Smooth muscle cell (in vitro differentiated cells): ENCODE measurements around the gene BMS1. TPM values are rescaled to one million over a fixed set of nuclear protein-coding genes. Genes with fewer than 3 reads are reported as not detected.
"Not testable (repeated sequence)": the region's sequence is repeated elsewhere in the genome, so short reads cannot be mapped to it uniquely, and the experiment has no call there.

Experiments
- DNase-seq: peaks from one replicate; lab custom pipeline; 2025; ENCODE audit not compliant: unreplicated experiment; lab: John Stamatoyannopoulos, UW
- H2AFZ ChIP-seq: fragments of 200-600 bp; sonication (generic); 2 replicates; pipeline ENCODE4 v1.6.0; 2016; ENCODE audit warnings: antibody characterized with exemption, low read depth, mild to moderate bottlenecking
- H3F3A ChIP-seq: fragments of 200-600 bp; sonication (generic); 2 replicates; pipeline ENCODE4 v1.6.0; 2017; ENCODE audit warnings: antibody characterized with exemption, low read depth
- H3K27ac ChIP-seq: fragments of 200-600 bp; sonication (generic); 2 replicates; pipeline ENCODE4 v1.5.1; 2016; ENCODE audit warnings: low read depth, mild to moderate bottlenecking
- H3K27me3 ChIP-seq: fragments of 200-600 bp; sonication (generic); 2 replicates; pipeline ENCODE4 v1.6.1; 2016; ENCODE audit warnings: low read depth, mild to moderate bottlenecking
- H3K36me3 ChIP-seq: fragments of 200-600 bp; sonication (generic); 2 replicates; pipeline ENCODE4 v1.5.1; 2016; ENCODE audit warnings: low read depth
- H3K4me1 ChIP-seq: fragments of 200-600 bp; sonication (generic); 2 replicates; pipeline ENCODE4 v1.5.1; 2016; ENCODE audit warnings: low read depth
- H3K4me2 ChIP-seq: fragments of 200-600 bp; sonication (generic); 2 replicates; pipeline ENCODE4 v1.6.0; 2016; ENCODE audit warnings: mild to moderate bottlenecking
- H3K4me3 ChIP-seq: fragments of 200-600 bp; sonication (generic); 2 replicates; pipeline ENCODE4 v1.5.1; 2016; ENCODE audit warnings: mild to moderate bottlenecking
- H3K79me2 ChIP-seq: fragments of 200-600 bp; sonication (generic); 2 replicates; pipeline ENCODE4 v1.6.0; 2016; ENCODE audit warnings: low read depth, mild to moderate bottlenecking
- H3K9ac ChIP-seq: fragments of 200-600 bp; sonication (generic); 2 replicates; pipeline ENCODE4 v1.6.0; 2016; ENCODE audit warnings: low read depth
- H3K9me3 ChIP-seq: fragments of 200-600 bp; sonication (generic); replicated peaks from 2 replicates; pipeline ENCODE4 v1.5.1; 2016; ENCODE audit warnings: low read depth
- H4K20me1 ChIP-seq: fragments of 200-600 bp; sonication (generic); 2 replicates; pipeline ENCODE4 v1.6.0; 2016; ENCODE audit warnings: low read depth
- WGBS: methylation state at CpG from one replicate; pipeline ENCODE4 v1.1.7; 2016; ENCODE audit warnings: low lambda C conversion rate; 5-methylcytosine and 5-hydroxymethylcytosine counted together
- polyA plus RNA-seq: library from polyadenylated mRNA; unstranded; fragments of >200 nt; fragmentation: Nextera tagmentation; extraction: Ambion mirVana; gene quantifications from 2 replicates; pipeline ENCODE4 v1.2.1, GENCODE V29; 2016
- total RNA-seq: library from RNA; depleted of rRNA; stranded (reverse); fragments of >200 nt; gene quantifications from 2 replicates; pipeline ENCODE4 v1.2.3, GENCODE V29; 2014
- TF ChIP-seq, protein P1 (sequence below): fragments of 200-600 bp; sonication (generic); IDR thresholded peaks from 2 replicates; pipeline ENCODE4 v1.5.1; 2017; ENCODE audit warnings: borderline replicate concordance, mild to moderate bottlenecking, antibody characterized with exemption; ENCODE audit not compliant: insufficient read depth, poor library complexity, severe bottlenecking

The BMS1 gene
- total and polyA plus RNA-seq, 2 experiments from 2014 or later, result 14.9 to 17.5 TPM

DNA sequence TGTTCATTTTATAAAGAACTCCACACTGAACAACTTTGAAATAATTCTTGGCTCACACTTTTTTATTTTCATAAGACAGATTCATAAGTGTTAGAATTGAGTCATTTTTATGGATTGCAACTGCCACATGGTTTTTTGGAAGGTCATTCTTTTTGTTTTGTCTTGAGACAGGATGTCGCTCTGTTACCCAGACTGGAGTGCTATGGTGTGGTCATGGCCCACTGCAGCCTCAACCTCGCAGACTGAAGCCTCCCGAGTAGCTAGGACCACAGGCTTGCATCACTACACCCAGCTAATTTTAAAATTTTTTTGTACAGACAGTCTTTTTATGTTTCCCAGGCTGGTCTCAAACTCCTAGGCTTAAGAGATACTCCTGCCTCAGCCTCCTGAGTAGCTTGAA, 20.3 kb downstream of the BMS1 start:
- Histone ChIP-seq H3K4me1 (no peaks in the 10 kb centered on the region), H3K36me3 (peaks cover 47% of the 10 kb centered on the region), H3K27ac (no peak overlapping the region), H3K79me2 (peaks cover 21% of the 10 kb centered on the region), H3K4me2 (no peak overlapping the region), H3K9ac (no peak overlapping the region), H3K9me3 (no peaks in the 10 kb centered on the region), H4K20me1 (peaks cover 7% of the 10 kb centered on the region), H3K4me3 (no peak overlapping the region), H3K27me3 (no peaks in the 10 kb centered on the region), H2AFZ (no peak overlapping the region), H3F3A (no peaks in the 10 kb centered on the region)
- WGBS, result 98% methylated on average over 3 of the region's 3 CpGs
- TF ChIP-seq, protein P1, sequence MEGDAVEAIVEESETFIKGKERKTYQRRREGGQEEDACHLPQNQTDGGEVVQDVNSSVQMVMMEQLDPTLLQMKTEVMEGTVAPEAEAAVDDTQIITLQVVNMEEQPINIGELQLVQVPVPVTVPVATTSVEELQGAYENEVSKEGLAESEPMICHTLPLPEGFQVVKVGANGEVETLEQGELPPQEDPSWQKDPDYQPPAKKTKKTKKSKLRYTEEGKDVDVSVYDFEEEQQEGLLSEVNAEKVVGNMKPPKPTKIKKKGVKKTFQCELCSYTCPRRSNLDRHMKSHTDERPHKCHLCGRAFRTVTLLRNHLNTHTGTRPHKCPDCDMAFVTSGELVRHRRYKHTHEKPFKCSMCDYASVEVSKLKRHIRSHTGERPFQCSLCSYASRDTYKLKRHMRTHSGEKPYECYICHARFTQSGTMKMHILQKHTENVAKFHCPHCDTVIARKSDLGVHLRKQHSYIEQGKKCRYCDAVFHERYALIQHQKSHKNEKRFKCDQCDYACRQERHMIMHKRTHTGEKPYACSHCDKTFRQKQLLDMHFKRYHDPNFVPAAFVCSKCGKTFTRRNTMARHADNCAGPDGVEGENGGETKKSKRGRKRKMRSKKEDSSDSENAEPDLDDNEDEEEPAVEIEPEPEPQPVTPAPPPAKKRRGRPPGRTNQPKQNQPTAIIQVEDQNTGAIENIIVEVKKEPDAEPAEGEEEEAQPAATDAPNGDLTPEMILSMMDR, result no peak
- DNase-seq, result no peak

DNA sequence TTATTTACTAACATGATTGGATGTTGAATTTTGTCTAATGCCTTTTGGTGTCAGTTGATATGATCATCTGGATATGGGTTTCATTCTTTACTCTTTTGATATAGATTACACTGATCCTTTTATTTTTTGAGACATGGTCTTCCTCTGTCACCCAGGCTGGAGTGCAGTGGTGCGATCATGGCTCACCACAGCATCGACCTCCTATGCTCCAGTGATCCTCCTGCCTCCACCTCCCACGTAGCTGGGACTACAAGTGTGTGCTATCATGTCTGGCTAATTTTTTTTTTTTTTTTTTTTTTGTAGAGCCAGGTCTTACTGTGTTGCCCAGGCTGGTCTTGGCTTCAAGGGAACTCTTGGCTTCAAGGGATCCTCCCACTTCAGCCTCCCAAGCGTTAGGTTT, 27.1 kb downstream of the BMS1 start:
- Histone ChIP-seq H3K9ac (no peak overlapping the region), H3K79me2 (peaks cover 57% of the 10 kb centered on the region), H4K20me1 (peaks cover 9% of the 10 kb centered on the region), H3K27me3 (no peaks in the 10 kb centered on the region), H3K27ac (no peak overlapping the region), H3K4me3 (no peak overlapping the region), H3K4me2 (no peak overlapping the region), H3K4me1 (no peaks in the 10 kb centered on the region), H3K36me3 (peaks cover 14% of the 10 kb centered on the region), H3K9me3 (no peaks in the 10 kb centered on the region), H2AFZ (no peak overlapping the region), H3F3A (no peaks in the 10 kb centered on the region)
- 96% methylated on average over 4 of the region's 4 CpGs for WGBS
- DNase-seq, result no peak
- TF ChIP-seq, protein P1, result no peak

DNA sequence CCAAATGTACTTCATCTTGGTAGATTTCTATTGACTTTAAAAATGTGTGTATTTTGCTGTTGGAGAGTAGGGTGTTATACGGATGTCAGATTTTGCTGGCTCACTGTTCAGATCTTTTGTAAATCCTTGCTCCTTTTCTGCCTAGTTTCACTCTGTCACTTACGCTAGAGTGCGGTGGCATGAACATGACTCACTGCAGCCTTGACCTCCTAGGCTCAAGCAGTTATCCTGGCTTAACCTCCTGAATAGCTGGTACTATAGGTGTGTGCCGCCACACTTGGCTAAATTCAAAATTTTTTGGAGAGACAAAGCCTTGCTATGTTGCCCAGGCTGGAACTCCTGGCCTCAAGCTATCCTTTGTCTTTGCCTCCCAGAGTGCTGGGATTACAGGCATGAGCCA, 29.4 kb downstream of the BMS1 start:
- H3K27me3 ChIP-seq, result no peaks in the 10 kb centered on the region
- no peak overlapping the region for H3K4me3 ChIP-seq
- H3K36me3 ChIP-seq, result peaks cover 6% of the 10 kb centered on the region
- no peak overlapping the region for H3K9ac ChIP-seq
- no peak overlapping the region for H2AFZ ChIP-seq
- H3K4me1 ChIP-seq, result no peaks in the 10 kb centered on the region
- H3F3A ChIP-seq, result no peaks in the 10 kb centered on the region
- no peak overlapping the region for H3K27ac ChIP-seq
- 92% methylated on average over 4 of the region's 4 CpGs for whole genome bisulfite sequencing
- no peak overlapping the region for H3K4me2 ChIP-seq
- H4K20me1 ChIP-seq, result peaks cover 16% of the 10 kb centered on the region
- no peak for DNase-seq
- peaks cover 58% of the 10 kb centered on the region for H3K79me2 ChIP-seq
- TF ChIP-seq, protein P1, result no peak
- H3K9me3 ChIP-seq, result no peaks in the 10 kb centered on the region

DNA sequence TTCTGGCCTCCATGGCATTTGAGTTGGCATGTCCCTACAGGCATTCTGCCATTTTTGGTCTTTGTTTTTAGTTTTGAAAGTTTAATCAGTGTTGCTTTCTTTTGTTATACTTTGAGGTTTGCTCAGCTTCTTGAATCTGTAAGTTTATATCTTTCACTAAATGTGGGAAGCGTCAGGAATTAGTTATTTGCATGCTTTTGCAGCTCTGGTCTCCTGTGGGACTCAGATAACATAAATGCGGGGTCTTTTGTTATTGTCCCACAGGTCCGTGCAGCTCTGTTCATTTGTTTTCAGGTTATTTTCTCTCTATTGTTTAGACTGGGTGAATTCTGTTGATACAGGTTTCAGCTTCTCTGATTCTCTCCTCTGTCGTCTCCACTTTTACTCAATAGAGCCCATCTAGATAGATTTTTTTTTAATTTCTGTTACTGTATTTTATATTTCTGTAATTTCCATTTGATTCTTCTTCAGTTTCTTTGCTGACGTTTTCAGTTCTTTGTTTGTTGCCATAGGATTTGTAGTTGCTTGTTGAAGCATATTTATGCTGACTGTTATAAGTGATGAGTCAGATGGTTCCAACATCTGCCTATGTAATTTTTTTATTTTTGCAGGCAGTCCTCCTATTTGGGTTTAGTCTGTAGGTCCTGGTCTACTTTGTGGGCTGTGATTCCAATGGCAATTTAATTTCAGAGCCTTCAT, 31.5 kb downstream of the BMS1 start:
- H3K36me3 ChIP-seq, result not testable (repeated sequence)
- 99% methylated on average over 5 of the region's 5 CpGs for WGBS
- H3K79me2 ChIP-seq, result peaks cover 48% of the 10 kb centered on the region

DNA sequence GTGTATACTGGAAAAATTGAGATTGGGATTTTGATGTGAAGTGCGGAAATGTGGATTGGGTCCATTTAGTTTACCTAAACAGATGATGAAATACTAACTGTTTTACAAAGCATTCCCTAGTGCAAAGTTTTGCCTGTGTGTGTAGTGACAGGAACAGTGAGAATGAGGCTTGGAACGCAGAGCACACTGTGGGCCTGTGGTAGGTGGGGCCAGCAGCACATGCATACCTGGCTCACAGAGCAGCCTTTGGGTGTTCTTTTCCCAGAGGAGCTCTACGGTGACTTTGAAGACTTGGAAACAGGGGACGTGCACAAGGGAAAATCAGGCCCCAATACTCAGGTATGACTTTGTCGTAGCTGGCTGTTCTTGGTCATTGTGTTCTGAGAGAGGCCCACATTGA, 33.7 kb downstream of the BMS1 start:
- not testable (repeated sequence) for H4K20me1 ChIP-seq, H3K9me3 ChIP-seq, H3K4me1 ChIP-seq, DNase-seq, H3K4me3 ChIP-seq, H3K4me2 ChIP-seq, H3K27ac ChIP-seq, H3K9ac ChIP-seq, H3K36me3 ChIP-seq, H3F3A ChIP-seq, H3K27me3 ChIP-seq, H2AFZ ChIP-seq
- 76% methylated on average over 5 of the region's 5 CpGs for WGBS
- peaks cover 27% of the 10 kb centered on the region for H3K79me2 ChIP-seq

More for the DNA sequence above, 31.5 kb downstream of the BMS1 start:
- H3K4me1 ChIP-seq, H3K4me2 ChIP-seq, H3K4me3 ChIP-seq, DNase-seq, H3F3A ChIP-seq, H2AFZ ChIP-seq, H3K9me3 ChIP-seq, H3K27ac ChIP-seq, H3K9ac ChIP-seq, H3K27me3 ChIP-seq: not testable (repeated sequence)
- peaks cover 11% of the 10 kb centered on the region for H4K20me1 ChIP-seq
